OCI-LY3 (cell line): Measurements from ENCODE around the gene CD300LG.

ENCODE experiments used
- CTCF ChIP-seq: fragments of 200-600, 300-600 bp; sonication (generic); IDR thresholded peaks from 2 replicates; pipeline ENCODE4 v1.5.1; 2014; ENCODE audit warnings: antibody characterized with exemption, low read length, low read depth
- EZH2phosphoT487 ChIP-seq: fragments of 200-600 bp; shearing (Covaris generic); IDR thresholded peaks from 2 replicates; pipeline ENCODE4 v1.6.1; 2018; ENCODE audit warnings: antibody characterized with exemption, mixed run types, low read depth

- TF ChIP-seq CTCF (no peak), EZH2phosphoT487 (no peak)
These were observed 43.3 kb downstream of the CD300LG start for GRCh38 chr17:43890240-43890639.
